NCI-H2081 treated with DMSO at 0.1 percent for 48 hours (cell line): ENCODE data around the gene FKBP1A.

ENCODE experiments used
- DNase-seq: peaks from one replicate; lab custom pipeline; 2025; lab: John Stamatoyannopoulos, UW

The FKBP1A gene

DNA sequence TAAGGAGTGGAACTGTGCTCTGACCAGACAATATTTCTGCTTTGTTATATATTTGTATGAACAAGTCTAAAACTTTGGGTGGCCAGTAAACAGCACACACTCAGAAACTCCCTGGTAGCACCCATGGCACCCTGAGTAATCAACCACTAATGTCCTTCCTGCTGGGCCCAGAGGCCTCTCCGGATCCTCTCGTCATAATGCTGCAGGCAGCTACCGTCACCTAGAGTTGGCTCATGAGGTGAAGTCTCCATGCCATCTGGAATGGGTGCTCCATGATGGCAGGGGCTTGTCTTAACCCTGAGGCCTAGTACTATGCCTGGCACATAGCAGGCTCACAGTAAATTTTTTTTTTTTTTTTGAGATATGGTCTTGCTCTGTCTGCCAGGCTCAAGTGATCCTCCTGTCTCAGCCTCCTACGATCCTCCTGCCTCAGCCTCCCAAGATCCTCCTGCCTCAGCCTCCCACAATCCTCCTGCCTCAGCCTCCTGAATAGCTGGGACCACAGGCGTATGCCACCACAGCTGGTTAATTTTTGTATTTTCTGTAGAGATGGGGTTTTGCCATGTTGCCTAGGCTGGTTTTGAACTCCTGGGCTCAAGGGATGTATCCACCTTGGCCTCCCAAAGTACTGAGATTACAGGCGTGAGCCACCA lies 60.9 kb downstream of the FKBP1A start:
- DNase-seq = no peak

DNA sequence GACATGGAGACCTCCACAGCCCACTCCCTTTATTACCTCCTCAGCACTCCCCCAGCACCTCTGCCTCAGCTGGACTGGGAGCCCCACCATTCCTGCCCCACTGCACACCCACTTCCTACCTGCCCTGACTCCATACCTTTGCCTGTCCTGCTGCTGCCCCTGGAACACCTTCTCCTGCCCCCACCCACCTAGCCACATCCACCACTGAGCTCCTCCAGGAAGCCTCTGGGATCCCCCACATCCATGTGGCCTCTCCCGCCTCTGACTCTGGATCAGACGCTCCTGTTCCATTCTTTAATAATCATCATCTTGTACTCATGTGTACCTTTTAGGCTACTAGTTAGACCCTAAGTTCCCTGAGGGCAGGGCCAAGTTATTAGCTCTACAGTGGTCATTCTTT lies 61.8 kb downstream of the FKBP1A start:
- DNase-seq = no peak

DNA sequence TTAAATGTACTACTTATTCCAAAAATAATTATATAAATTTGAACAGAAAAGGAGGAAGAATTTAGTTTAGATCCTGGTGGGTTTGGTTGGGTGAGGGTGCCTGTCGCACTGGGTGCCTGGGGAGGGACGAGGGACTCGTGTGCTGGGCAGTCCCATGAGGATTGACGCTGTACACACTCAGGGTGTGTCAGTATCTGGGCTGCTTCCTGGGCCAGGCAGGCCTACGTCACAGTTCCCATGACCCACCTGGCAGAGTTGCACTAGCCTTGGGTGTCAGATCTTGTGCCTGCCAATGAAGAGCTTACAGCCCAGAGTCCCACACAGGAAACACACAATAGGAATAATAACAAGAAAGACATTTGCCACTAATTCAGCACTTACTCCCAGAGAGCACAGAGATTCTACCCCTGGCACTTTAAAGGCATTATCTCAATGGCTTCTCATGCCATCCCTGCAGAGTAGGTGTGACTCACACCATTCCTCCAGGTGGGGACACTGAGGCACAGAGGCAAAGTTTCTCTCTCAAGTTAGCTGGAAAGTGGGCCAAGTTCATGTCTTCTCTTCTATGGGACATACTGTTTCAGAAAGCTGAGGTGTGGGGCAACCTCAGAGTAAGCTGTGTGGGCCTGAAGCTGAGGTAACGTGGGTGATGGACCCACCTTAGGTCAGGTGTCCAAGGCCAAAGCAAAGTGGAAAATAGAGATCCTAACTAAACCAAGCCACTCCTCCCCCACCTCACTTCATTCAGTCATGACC lies 62.6 kb downstream of the FKBP1A start:
- no peak for DNase-seq

DNA sequence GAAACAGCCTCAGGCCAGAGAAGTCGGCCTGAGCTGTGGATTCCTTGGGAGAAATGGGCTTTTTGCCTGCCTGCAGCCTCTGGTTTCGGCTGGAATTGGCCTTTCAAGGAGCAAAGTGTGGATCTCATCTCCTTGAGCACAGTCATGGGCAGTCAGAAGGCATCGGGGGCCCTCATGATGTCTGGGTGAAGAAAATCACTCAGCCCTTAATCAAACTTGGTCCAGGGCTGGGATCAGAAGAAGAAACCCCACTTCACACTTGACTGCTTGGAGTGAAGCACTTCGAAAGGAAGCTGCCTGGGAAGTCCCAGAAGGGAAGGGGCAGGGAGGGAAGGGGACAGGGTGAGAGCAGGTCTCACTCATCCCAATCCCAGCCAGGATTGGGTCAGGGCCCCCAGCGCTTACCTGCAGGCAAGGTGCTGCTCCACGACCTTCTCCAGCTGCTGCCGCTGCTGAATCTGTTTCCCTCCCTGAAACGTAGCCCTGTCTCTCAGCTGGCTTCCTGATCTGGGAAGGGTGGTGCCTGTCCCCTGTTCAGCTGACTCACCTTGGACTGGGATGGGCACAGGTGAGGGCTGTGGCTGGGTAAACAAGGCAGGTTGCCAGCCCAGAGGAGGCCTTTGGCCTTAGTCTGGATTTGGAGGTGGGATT lies 64.0 kb downstream of the FKBP1A start, which contains the start of gene SDCBP2:
SDCBP2 (minus strand) TSS at position 460 of the 651 bp plus-strand sequence. CDS start 8,723 bp downstream, outside the sequence.
- DNase-seq = no peak

DNA sequence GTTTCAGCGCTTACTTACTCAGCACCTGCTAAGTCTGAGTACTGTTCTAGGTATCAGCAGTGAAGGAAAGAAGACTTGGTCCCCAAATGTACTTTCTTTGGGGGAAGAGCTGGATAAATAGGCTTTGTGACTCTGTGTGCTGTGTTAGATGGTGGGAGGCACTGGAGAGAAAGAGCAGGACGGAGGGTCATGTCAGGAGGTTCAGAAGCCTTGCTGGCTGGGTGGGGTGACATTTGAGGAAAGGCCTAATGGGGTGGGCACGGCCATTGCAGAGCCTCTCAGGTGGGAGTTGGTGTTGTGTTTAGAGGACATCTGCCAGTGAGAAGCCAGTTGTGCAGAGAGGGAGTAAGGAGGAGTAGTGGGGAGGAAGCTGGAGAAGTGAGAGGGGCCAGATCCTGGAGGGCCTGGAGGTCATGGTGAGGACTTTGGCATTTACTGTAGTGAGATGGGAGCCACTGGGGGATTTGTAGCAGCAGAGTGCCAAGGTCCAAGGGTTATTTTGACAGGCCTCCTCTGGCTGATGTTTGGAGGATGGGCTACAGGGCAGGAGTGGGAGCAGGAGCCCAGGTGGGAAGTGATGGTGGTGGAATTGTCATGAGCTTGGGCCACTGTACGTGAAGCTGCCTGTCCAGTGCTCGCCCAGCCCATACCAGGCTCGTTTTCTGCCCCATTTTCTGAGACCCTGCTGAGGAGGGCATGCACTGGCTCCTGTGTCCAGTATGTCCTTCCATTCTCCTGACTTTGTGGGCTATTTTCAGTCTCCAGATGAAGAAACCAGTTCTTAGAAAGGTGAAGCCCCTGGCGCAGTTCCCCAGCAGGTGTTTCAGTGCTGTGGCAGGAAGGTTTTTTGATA lies 64.8 kb downstream of the FKBP1A start:
- DNase-seq = no peak

DNA sequence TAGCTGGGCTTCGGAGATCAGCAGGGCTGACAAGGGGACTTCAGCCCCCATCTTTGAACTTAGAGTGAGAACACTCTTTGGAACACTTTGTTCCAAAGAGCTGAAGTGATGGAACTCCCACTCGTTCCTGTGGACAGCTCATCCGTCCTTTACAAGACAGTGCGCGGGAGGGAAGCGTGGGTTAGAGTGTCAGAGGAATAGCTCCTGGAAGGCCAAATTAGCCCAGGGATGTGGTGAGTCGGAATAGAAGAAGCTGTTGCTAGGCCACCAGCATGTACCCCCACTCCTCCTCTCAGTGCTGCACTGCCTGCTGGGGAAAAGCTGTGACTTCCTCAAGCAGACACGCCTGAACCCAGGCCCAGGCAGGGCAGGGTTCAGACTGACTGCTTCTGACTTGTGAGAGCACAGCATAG lies 65.6 kb downstream of the FKBP1A start:
- no peak for DNase-seq

DNA sequence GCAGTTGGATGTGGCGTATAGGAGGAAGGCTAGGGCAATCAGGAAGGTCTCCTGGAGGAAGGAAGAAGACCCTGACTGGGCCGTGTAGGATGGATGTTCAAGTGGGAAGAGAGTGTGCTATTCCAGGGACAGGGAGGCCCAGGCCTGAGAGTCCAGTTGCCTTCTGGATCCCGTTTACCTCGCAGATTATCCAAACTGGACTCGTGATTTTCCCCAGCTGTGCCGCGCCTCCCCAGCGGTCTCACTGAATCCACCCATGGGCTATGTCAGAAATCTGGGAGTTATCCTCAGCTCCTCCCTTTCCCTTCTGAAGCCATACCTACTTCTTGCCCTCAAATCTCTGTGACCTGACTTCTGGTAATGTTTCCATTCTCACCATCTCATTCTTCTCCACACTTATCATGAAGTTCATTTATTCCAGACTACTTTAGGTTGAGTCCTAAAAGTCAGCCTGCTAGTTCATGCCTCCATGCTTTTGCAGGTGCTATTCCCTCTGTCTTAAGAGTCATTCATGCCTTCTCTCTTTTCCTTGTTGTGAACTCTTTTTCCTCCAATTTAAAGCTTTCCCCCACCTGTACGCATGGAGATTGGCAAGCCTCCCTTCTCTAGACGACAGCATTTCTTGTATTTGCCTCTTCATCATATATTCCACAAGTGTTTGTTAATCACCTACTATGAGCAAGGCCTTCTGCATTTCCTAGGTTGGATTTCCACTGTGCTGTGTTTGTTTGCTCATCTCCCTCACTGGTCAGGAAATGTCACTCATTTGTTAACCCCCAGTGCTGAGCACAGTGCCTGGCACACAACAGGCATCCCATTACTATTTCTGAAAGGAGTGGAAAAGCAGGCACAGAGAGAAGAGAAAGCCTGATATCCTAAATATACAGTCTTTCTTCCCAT lies 66.6 kb downstream of the FKBP1A start:
- DNase-seq = no peak

DNA sequence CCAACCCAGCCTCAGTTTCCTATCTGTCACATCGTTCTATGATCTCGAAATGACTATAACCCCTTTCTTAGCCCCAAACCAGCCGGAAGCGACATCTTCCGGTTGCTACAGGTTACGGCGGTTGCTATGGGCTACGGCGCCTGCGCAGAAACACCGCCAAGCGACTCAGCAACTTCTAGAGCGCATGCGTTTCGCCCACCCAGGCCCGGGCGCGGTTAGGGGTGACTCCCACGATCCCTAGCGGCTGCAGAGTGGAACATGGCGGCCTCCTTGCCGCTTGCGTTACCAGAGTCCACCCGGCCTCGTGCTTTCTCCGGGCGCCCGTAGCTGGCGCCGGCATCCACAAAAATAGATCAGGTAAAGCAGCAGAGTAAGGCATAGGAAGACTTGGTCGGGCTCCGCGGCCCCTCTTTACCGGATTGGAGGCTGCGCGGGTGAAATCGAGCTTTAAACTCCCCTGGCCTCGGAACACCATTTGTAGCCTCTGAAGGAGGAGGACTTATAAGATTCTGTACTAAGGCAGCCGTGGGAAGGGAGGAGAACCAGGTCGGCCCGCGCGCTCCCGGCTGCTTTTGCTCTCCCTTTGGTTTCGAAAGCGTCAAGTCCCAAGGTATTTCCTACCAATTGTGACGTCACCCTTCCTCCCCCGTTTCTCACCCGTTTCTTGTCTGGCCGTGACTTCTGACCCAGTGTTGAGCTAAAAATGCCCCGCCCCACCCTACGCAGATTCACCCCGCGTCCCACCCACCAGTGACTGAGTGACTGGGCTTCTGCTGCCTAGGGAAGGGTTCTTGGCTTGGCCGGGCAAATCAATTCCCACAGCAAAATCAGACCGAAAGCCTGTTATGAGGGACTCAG lies 67.5 kb downstream of the FKBP1A start:
- peak; percentile 65 for DNase-seq

DNA sequence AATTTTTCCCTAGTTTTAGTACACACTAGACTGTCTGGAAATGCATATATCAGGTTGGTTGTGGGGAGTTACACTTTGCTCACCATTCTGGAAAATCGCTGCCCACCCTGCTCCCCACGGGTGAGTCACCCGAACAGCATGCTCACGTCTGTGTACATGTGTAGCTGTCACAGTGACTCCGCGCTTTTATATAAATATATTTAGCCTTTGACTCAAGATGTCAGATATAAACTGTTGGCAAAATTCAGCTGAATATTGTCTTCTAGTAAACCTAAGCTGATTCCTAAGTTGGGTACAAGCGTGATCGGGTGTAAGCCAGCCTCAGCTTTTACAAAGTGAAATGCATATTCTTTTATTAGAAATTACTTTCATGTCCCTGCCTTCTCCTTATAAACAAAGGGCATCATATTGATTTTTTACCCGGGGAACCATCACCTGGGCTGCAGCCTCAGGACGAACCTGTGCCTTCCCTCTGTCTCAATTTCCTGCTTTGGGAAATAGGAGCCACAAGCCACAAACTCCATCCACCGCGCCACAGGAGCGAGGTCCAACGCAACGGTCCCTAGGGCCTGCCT lies 68.2 kb downstream of the FKBP1A start:
- DNase-seq = no peak

DNA sequence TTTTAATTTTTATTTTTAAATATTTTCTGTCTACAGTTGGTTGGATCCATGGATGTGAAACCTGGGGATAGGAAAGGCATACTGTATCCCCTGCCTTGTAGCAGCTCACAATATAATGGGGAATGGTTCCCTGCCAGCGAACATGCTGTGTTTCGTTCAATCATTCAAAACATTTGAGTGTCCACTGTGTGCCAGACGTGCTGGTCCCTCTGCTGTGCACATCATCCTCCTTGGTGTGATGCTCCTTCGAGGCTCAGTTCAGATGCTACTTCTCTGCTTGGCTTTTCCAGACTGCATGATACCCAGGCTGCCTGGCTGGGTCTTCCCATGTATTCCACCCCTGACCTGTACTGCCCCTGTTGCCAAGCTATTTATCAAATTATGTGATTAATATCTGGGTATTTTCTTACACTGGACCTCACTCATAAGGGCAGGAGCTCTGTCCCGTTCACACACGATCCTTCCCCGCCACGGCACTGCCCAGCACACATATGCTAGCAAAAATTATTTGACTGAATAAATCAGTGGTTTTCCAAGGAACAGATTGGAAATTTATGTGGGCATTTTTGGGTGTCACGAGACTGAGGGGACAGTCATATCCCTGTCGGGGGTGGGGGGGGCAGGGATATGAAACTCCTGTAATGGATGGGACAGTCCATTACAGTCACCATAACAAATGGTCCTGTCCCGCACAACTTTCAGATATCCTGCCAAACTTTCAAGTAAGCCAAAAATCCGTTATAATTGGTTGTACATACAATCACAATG lies 68.8 kb downstream of the FKBP1A start:
- DNase-seq = no peak

DNA sequence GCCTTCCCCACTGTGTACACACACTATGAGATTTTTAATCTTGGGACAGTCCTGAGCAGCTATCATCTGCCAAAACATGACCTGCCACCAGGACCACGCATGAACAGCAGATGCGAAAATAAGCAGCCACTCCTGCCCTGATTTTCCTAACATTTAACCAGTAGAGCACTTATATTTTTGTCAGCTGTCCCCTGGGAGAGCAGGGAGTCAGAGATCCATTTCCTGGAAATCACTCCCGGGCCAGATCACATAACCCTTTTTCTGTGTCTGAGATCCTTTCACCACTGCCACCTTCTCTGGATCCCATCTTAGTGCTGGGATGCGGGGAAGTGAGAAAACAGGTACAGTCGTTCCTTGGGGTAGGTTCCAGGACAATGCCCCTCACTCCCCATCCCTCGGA lies 69.6 kb downstream of the FKBP1A start:
- no peak for DNase-seq

DNA sequence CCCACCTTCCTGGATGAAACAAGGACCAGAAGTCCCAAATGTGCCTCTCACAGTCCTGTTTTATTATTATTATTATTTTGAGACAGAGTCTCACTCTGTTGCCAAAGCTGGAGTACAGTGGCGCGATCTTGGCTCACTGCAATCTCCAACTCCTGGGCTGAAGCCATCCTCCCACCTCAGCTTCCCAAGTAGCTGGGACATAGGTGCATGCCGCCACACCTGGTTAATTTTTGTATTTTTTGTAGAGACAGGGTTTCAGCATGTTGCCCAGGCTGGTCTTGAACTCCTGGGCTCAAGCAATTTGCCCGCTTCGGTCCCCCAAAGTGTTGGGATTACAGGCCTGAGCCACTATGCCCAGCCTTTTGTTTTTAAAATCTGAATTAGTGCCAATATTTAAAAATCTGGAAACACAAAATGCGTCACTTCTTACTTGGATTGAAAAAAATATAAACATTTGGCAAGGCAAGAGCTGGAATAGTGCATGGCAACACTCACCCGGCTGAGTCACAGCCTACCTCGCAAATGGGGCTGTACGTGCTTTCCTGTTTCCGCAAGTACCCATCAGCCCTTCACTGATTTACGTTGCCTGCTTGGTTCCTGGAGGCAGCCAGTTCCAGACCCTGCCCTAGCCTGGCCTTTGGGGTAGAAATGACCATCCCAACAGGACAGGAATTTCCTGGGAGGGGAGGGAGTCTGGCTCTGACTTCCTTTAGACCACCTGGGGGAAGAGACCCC lies 70.2 kb downstream of the FKBP1A start:
- no peak for DNase-seq

DNA sequence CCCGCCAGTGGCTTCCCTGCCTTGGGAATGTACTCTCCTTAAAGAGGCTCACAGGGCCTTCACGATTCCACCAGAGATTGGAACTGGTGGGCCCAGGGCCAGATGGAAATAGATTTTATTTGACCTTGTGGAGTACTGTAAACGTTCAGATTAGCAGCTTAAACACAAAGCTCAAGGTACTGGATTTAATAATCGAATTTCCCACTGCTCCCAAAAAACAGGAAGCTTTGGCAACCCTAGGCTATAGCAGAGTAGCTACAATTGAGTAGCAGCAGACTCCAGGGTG lies 71.3 kb downstream of the FKBP1A start:
- DNase-seq = no peak

DNA sequence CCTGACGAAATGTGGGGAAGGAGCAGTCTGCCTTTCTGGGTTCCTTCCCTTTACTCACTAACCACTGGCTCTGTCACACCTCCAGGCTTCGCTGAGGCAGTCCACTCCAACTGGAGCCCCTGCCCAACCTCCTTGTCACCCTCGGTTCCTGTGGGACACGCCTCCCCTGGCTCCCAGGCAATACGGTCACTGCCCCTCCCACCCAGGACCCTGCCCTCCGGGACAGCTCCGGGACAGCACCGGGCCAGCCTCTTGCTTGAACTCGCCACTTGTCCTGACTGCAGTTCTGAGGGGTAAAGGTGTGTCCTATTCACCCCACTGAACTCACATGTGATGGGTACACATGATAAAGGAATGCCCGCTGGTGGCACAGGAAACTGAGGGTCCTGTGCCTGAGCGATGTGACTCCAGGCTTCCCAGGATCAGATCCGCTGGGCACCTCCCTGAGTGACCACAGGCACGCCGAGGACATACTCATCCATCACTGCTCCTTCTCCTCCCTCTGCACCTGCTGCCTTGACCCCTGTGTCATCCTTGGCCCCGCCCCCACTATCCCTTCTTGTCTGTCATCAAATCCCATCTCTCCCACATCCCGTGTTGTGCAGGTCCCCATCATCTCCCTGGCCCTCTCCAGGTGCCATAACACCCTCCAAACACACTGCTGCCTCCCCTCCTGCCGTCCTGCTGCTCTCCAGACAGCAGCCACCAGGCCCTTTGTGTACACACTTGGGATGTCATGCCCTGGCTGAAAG lies 71.8 kb downstream of the FKBP1A start:
- no peak for DNase-seq

DNA sequence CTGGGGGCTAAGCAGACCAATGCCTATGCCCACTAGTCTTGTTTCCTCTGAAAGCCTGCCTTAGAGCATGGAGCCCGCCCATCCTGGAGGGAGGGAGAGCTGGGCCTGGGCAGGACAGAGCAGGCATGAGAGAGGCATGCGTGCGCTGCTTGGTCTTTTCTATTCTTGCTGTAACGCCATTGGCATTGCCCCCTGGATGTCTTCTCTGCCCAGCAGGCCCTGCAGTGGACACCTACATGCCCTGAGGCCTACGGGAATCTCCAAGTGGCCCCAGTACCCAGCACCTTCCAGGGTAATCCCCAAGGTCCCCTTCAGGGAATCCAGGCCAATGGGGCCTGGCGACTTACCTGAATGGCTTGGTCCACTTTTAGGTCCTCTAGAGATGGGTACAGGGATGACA lies 72.8 kb downstream of the FKBP1A start:
- no peak for DNase-seq

DNA sequence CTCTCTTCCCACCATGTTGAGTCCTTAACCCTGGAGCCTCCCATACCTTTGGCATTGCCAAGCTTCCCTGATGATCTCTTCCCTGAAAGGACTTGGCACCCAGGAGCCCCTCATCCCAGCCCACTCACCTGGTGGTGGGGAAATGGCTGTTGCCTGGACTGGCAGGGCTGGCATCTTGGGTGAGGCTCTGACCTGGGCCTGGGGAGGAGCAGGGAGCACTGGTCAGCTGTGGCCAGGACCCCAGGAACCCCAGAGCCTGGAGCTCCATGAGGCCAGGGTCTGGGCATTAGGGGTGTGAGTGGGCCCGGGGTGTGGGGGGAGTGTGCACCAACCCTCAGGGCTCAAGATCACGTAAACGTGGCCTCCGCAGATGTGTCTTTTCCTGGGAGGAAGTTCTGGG lies 73.4 kb downstream of the FKBP1A start:
- no peak for DNase-seq

DNA sequence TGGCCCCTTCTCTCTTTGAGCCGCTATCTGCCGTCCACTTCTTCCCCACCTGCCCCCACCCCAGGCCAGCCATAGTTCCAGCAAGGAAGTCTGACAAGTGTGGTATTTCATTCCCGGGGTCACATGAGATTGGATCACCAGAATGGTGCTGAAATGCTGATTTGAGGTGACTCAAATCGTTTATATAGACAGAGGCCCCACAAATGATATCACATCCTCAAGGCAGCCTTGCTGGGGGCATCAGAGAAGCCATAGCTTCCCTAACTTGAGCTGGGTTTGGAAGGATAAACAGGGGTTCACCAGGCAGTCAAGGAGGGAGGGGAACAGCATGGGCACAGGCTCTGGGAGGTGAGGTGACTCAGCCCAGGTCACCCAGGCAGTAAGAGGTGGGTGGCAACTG lies 73.8 kb downstream of the FKBP1A start:
- DNase-seq = no peak
